ENCODE measurements around the gene AREL1. TPM values are rescaled to one million over a fixed set of nuclear protein-coding genes. Genes with fewer than 3 reads are reported as not detected.

Gene AREL1
- total and polyA plus RNA-seq, 2 of the 8 experiments (the other 6 are each of a cell fraction or from before 2014, with no cell fraction given), result 31.4 to 49.1 TPM

- no peak for TF ChIP-seq CHD7 (IDR thresholded peaks at IDR 0.05; ENCODE audit: insufficient replicate concordance, low read length)
- no peak for TF ChIP-seq SP4 (IDR thresholded peaks at IDR 0.05; ENCODE audit: low read length)
- no peak for TF ChIP-seq FOSL1 (IDR thresholded peaks at IDR 0.05; ENCODE audit: insufficient read depth, low read depth, low read length)
- no peak for TF ChIP-seq MAX (IDR thresholded peaks at IDR 0.05)
- TF ChIP-seq POLR2AphosphoS5 (IDR thresholded peaks at IDR 0.05; ENCODE audit: low read depth, low read length), result no peak
- TF ChIP-seq SIN3A (conservative IDR thresholded peaks at IDR 0.05 in 1 of 2, IDR thresholded peaks at IDR 0.05 in 1 of 2; ENCODE audit: low read depth in 1 of 2, low read length in 2 of 2), result no peak
- no peak for TF ChIP-seq ATF3 (IDR thresholded peaks at IDR 0.05; ENCODE audit: insufficient read depth, low read depth, low read length)
- no peak for TF ChIP-seq EP300 (IDR thresholded peaks at IDR 0.05; ENCODE audit: borderline replicate concordance in 1 of 2, low read depth in 2 of 2, low read length in 2 of 2)
- no peak for TF ChIP-seq SRF (IDR thresholded peaks at IDR 0.05; ENCODE audit: low read depth, low read length)
- no peak for TF ChIP-seq HDAC2 (IDR thresholded peaks at IDR 0.05; ENCODE audit: borderline replicate concordance in 1 of 2, low read depth in 2 of 2, low read length in 2 of 2)
Measured at GRCh38 chr14:74663884-74664283, 49.0 kb downstream of the AREL1 start (continued).
